Astrocyte (in vitro differentiated cells and primary cell): ENCODE measurements around the gene IFNG-AS1. TPM values are rescaled to one million over a fixed set of nuclear protein-coding genes. Genes with fewer than 3 reads are reported as not detected.

Experiments used
- DNase-seq: peaks from one replicate; pipeline ENCODE4 v3.0.0-alpha.2; 2010; ENCODE audit warnings: low read depth
- FAIRE-seq: peaks from 2 replicates; lab custom pipeline; 2011; peaks lifted over from hg19 to GRCh38; lab: Jason Lieb, UNC
- H2AFZ ChIP-seq: 2 replicates; pipeline ENCODE4 v1.6.0; 2012; ENCODE audit warnings: low read depth, low read length, inconsistent platforms
- H3K27ac ChIP-seq: 2 replicates; pipeline ENCODE4 v1.5.1; 2011; ENCODE audit warnings: low read depth, low read length, inconsistent platforms
- H3K27me3 ChIP-seq: 2 replicates; pipeline ENCODE4 v1.6.0; 2011; ENCODE audit warnings: low read length, inconsistent platforms; ENCODE audit not compliant: insufficient read depth
- H3K36me3 ChIP-seq: 2 replicates; pipeline ENCODE4 v1.5.1; 2011; ENCODE audit warnings: low read length, inconsistent platforms; ENCODE audit not compliant: insufficient read depth
- H3K4me1 ChIP-seq: 2 replicates; pipeline ENCODE4 v1.5.1; 2011; ENCODE audit warnings: low read length, inconsistent platforms; ENCODE audit not compliant: insufficient read depth
- H3K4me2 ChIP-seq: 2 replicates; pipeline ENCODE4 v1.6.0; 2012; ENCODE audit warnings: low read length, inconsistent platforms
- H3K4me3 ChIP-seq: 2 replicates; pipeline ENCODE4 v1.5.1; 2011; ENCODE audit warnings: low read depth, mild to moderate bottlenecking, low read length, inconsistent platforms; ENCODE audit not compliant: insufficient read depth
- H3K79me2 ChIP-seq: 2 replicates; pipeline ENCODE4 v1.6.0; 2012; ENCODE audit warnings: mild to moderate bottlenecking, low read length, inconsistent platforms; ENCODE audit not compliant: insufficient read depth
- H3K9ac ChIP-seq: 2 replicates; pipeline ENCODE4 v1.6.0; 2012; ENCODE audit warnings: mild to moderate bottlenecking, low read length, inconsistent platforms
- H3K9me3 ChIP-seq: 2 replicates; pipeline ENCODE4 v1.5.1; 2012; ENCODE audit warnings: low read depth, mild to moderate bottlenecking, low read length, inconsistent platforms; ENCODE audit not compliant: insufficient read depth
- H4K20me1 ChIP-seq: 2 replicates; pipeline ENCODE4 v1.6.0; 2012; ENCODE audit warnings: low read length, inconsistent platforms; ENCODE audit not compliant: insufficient read depth
- H3K27ac Mint-ChIP-seq: one replicate; pipeline ENCODE4 v1.8.0; 2021; ENCODE audit warnings: mild to moderate bottlenecking, mixed read lengths; ENCODE audit not compliant: unreplicated experiment
- H3K27me3 Mint-ChIP-seq: one replicate; pipeline ENCODE4 v1.8.0; 2021; ENCODE audit warnings: low read depth, mixed read lengths; ENCODE audit not compliant: unreplicated experiment
- H3K36me3 Mint-ChIP-seq: one replicate; pipeline ENCODE4 v1.8.0; 2021; ENCODE audit warnings: low read depth, mixed read lengths; ENCODE audit not compliant: unreplicated experiment
- H3K4me1 Mint-ChIP-seq: one replicate; pipeline ENCODE4 v1.8.0; 2021; ENCODE audit warnings: low read depth, mixed read lengths; ENCODE audit not compliant: unreplicated experiment
- H3K4me3 Mint-ChIP-seq: one replicate; pipeline ENCODE4 v1.8.0; 2021; ENCODE audit warnings: mild to moderate bottlenecking, moderate library complexity, mixed read lengths; ENCODE audit not compliant: unreplicated experiment
- H3K9me3 Mint-ChIP-seq: one replicate; pipeline ENCODE4 v1.8.0; 2021; ENCODE audit warnings: mild to moderate bottlenecking, mixed read lengths; ENCODE audit not compliant: unreplicated experiment
- CTCF ChIP-seq: IDR thresholded peaks from 2 replicates; pipeline ENCODE4 v1.5.1; 2011; ENCODE audit warnings: low read depth, mild to moderate bottlenecking, inconsistent platforms, low read length, moderate library complexity; ENCODE audit not compliant: insufficient read depth
- EZH2 ChIP-seq: IDR thresholded peaks from 2 replicates; pipeline ENCODE4 v1.6.1; 2012; ENCODE audit warnings: mild to moderate bottlenecking, low read length, inconsistent platforms; ENCODE audit not compliant: insufficient read depth
- total RNA-seq: library from RNA; stranded (reverse); gene quantifications from 2 replicates; pipeline ENCODE4 v1.2.1, GENCODE V29; 2021

Gene IFNG-AS1
- total RNA-seq, 1 donor from 2014 or later: not detected

- Histone ChIP-seq H3K27ac (no peak overlapping the region), H3K4me1 (no peaks in the 10 kb centered on the region), H4K20me1 (no peaks in the 10 kb centered on the region), H3K4me2 (no peak overlapping the region), H3K79me2 (no peaks in the 10 kb centered on the region), H3K36me3 (no peaks in the 10 kb centered on the region), H2AFZ (no peak overlapping the region), H3K9ac (no peak overlapping the region), H3K9me3 (no peaks in the 10 kb centered on the region), H3K4me3 (no peak overlapping the region), H3K27me3 (no peaks in the 10 kb centered on the region)
- Mint-ChIP-seq H3K27me3 (peaks cover 8% of the 10 kb centered on the region), H3K36me3 (no peaks in the 10 kb centered on the region), H3K27ac (no peak overlapping the region), H3K9me3 (peaks cover 3% of the 10 kb centered on the region), H3K4me3 (no peak overlapping the region), H3K4me1 (no peaks in the 10 kb centered on the region)
- DNase-seq: no peak
- TF ChIP-seq CTCF (no peak), EZH2 (no peak)
- peak; percentile 13 for FAIRE-seq
Observed at GRCh38 chr12:68020699-68021098, 31.5 kb downstream of the IFNG-AS1 start.

- DNase-seq: no peak
- H3K9me3 Mint-ChIP-seq: no peaks in the 10 kb centered on the region
Observed at GRCh38 chr12:68028647-68029046, 39.4 kb downstream of the IFNG-AS1 start.

GRCh38 chr12:68030248-68030647 lies 41.0 kb downstream of the IFNG-AS1 start:
- H4K20me1 ChIP-seq: no peaks in the 10 kb centered on the region
- no peaks in the 10 kb centered on the region for H3K27me3 ChIP-seq
- H3K9ac ChIP-seq: no peak overlapping the region
- no peaks in the 10 kb centered on the region for H3K36me3 ChIP-seq
- Mint-ChIP-seq H3K27ac (no peak overlapping the region), H3K36me3 (no peaks in the 10 kb centered on the region), H3K9me3 (no peaks in the 10 kb centered on the region), H3K27me3 (no peaks in the 10 kb centered on the region), H3K4me3 (no peak overlapping the region), H3K4me1 (no peaks in the 10 kb centered on the region)
- TF ChIP-seq CTCF (no peak), EZH2 (no peak)
- H3K9me3 ChIP-seq: no peaks in the 10 kb centered on the region
- no peak overlapping the region for H3K27ac ChIP-seq
- H3K79me2 ChIP-seq: no peaks in the 10 kb centered on the region
- FAIRE-seq: no peak
- H2AFZ ChIP-seq: no peak overlapping the region
- no peak overlapping the region for H3K4me3 ChIP-seq
- DNase-seq: no peak
- no peak overlapping the region for H3K4me2 ChIP-seq
- no peaks in the 10 kb centered on the region for H3K4me1 ChIP-seq

More at GRCh38 chr12:68028647-68029046, 39.4 kb downstream of the IFNG-AS1 start:
- Histone ChIP-seq H3K4me2 (no peak overlapping the region), H3K4me1 (no peaks in the 10 kb centered on the region), H3K9me3 (no peaks in the 10 kb centered on the region), H4K20me1 (no peaks in the 10 kb centered on the region), H3K9ac (no peak overlapping the region), H2AFZ (no peak overlapping the region), H3K27me3 (no peaks in the 10 kb centered on the region), H3K4me3 (no peak overlapping the region), H3K36me3 (no peaks in the 10 kb centered on the region), H3K27ac (no peak overlapping the region), H3K79me2 (no peaks in the 10 kb centered on the region)
- H3K27ac Mint-ChIP-seq: no peak overlapping the region
- H3K36me3 Mint-ChIP-seq: no peaks in the 10 kb centered on the region
- no peak for TF ChIP-seq CTCF
- no peak overlapping the region for H3K4me3 Mint-ChIP-seq
- peaks cover 5% of the 10 kb centered on the region for H3K27me3 Mint-ChIP-seq
- H3K4me1 Mint-ChIP-seq: no peaks in the 10 kb centered on the region
- no peak for FAIRE-seq
